HCT116 (cell line): ENCODE measurements around the gene MME. TPM values are rescaled to one million over a fixed set of nuclear protein-coding genes. Genes with fewer than 3 reads are reported as not detected.

Source experiments
- ATAC-seq: fragments of 200-7000 bp; cut with Tn5 transposase; 2 replicates; pipeline ENCODE4 v1.9.1; 2020; ENCODE audit warnings: mild to moderate bottlenecking, moderate library complexity
- BruUV-seq: library from RNA; stranded (reverse); fragments of 400-500 nt; replicated peaks from 2 replicates; lab custom pipeline; 2021; lab: Mats Ljungman, UMichigan
- CTCF ChIA-PET: fragments of 300-600 bp; sonication (Branson Sonifier 250); formaldehyde crosslinking; loops from one replicate; lab custom pipeline; 2021; ENCODE audit warnings: antibody characterized with exemption; lab: Charles Lee
- POLR2A ChIA-PET: fragments of 300-600, 350-600 bp; sonication (Branson Sonifier 250); formaldehyde crosslinking; loops from one replicate; lab custom pipeline; 2021; ENCODE audit warnings: antibody characterized with exemption; lab: Charles Lee
- RAD21 ChIA-PET, 2 experiments: fragments of 300-600 bp; sonication (Branson Sonifier 250); formaldehyde crosslinking; loops; one replicate each; lab custom pipeline; 2023; ENCODE audit warnings: low total read pairs in 2 of 2; ENCODE audit not compliant: uncharacterized antibody in 2 of 2, unreplicated experiment in 2 of 2, low non-redundant PET in 1 of 2; lab: Charles Lee
- DNase-seq: peaks from one replicate; pipeline ENCODE4 v3.0.0-alpha.2; 2010; ENCODE audit warnings: low read depth, low spot score
- H2AFZ ChIP-seq: fragments of 200-600 bp; shearing (Covaris generic), sonication (generic); 2 replicates; pipeline ENCODE4 v1.6.1; 2017; ENCODE audit warnings: low read depth, mixed run types, mixed read lengths, antibody characterized with exemption, low read length; ENCODE audit not compliant: poor library complexity, severe bottlenecking
- H3K27ac ChIP-seq: 2 replicates; pipeline ENCODE4 v1.5.1; 2012; ENCODE audit warnings: low read depth, low read length
- H3K27me3 ChIP-seq: fragments of 200-600 bp; sonication (generic); 2 replicates; pipeline ENCODE4 v1.6.1; 2016; ENCODE audit warnings: mixed run types, low read length, mixed read lengths; ENCODE audit not compliant: insufficient read depth
- H3K36me3 ChIP-seq, 2 experiments: fragments of 200-500 bp in 1 of 2; fragments of 200-600 bp in 1 of 2; sonication (Bioruptor generic) in 1 of 2; sonication (generic) in 1 of 2; 2 replicates each; pipeline versions ENCODE4 v1.5.1 to v1.6.1; 2014 to 2016; ENCODE audit warnings: low read length in 2 of 2, inconsistent platforms in 1 of 2, mixed read lengths in 1 of 2, mixed run types in 1 of 2; ENCODE audit not compliant: insufficient read depth in 2 of 2, control insufficient read depth in 1 of 2
- H3K4me1 ChIP-seq, 2 experiments: fragments of 200-600 bp in 1 of 2; sonication (generic) in 1 of 2; 2 replicates each; pipeline versions ENCODE4 v1.5.1 to v1.6.1; 2012 to 2017; ENCODE audit warnings: low read length in 2 of 2, inconsistent platforms in 1 of 2, mild to moderate bottlenecking in 1 of 2, mixed read lengths in 1 of 2, mixed run types in 1 of 2, moderate library complexity in 1 of 2; ENCODE audit not compliant: insufficient read depth in 2 of 2, control insufficient read depth in 1 of 2
- H3K4me2 ChIP-seq: fragments of 200-600 bp; sonication (generic); 2 replicates; pipeline ENCODE4 v1.6.1; 2017; ENCODE audit warnings: mixed run types, low read length, mixed read lengths
- H3K4me3 ChIP-seq, 2 experiments: fragments of 200-600 bp in 1 of 2; sonication (generic) in 1 of 2; replicated peaks in 1 of 2; 2 replicates each; pipeline ENCODE4 v1.5.1; 2011 to 2016; ENCODE audit warnings: low read length in 2 of 2, control low read depth in 1 of 2, low read depth in 1 of 2, mild to moderate bottlenecking in 1 of 2, mixed read lengths in 1 of 2, mixed run types in 1 of 2
- H3K79me2 ChIP-seq: fragments of 200-600 bp; sonication (generic); 2 replicates; pipeline ENCODE4 v1.6.1; 2017; ENCODE audit warnings: mild to moderate bottlenecking, mixed run types, low read length, moderate library complexity, mixed read lengths; ENCODE audit not compliant: insufficient read depth
- H3K9ac ChIP-seq: fragments of 200-600 bp; sonication (generic); 2 replicates; pipeline ENCODE4 v1.6.1; 2016; ENCODE audit warnings: low read length, mixed read lengths
- H3K9me2 ChIP-seq: fragments of 200-600 bp; sonication (generic), shearing (Covaris generic); 2 replicates; pipeline ENCODE4 v1.6.1; 2017; ENCODE audit warnings: mixed run types, mild to moderate bottlenecking, moderate library complexity; ENCODE audit not compliant: insufficient read depth
- H3K9me3 ChIP-seq, 2 experiments: fragments of 200-500 bp in 1 of 2; fragments of 200-600 bp in 1 of 2; sonication (Bioruptor generic) in 1 of 2; sonication (generic) in 1 of 2; 2 replicates each; pipeline ENCODE4 v1.6.1; 2014 to 2017; ENCODE audit warnings: low read length in 2 of 2, mixed read lengths in 2 of 2, inconsistent platforms in 1 of 2, low read depth in 1 of 2, mild to moderate bottlenecking in 1 of 2, mixed run types in 1 of 2, moderate library complexity in 1 of 2; ENCODE audit not compliant: control insufficient read depth in 1 of 2, insufficient read depth in 1 of 2
- H4K20me1 ChIP-seq: fragments of 200-600 bp; sonication (generic), shearing (Covaris generic); 2 replicates; pipeline ENCODE4 v1.6.1; 2017; ENCODE audit warnings: mixed run types, mild to moderate bottlenecking, moderate library complexity; ENCODE audit not compliant: insufficient read depth
- EGR1 ChIP-seq: IDR thresholded peaks from 2 replicates; pipeline ENCODE4 v1.6.1; 2012; ENCODE audit warnings: low read depth
- ELF1 ChIP-seq: IDR thresholded peaks from 2 replicates; pipeline ENCODE4 v1.6.1; 2012; ENCODE audit warnings: low read depth, borderline replicate concordance
- EZH2 ChIP-seq: fragments of 200-600 bp; sonication (generic); IDR thresholded peaks from 2 replicates; pipeline ENCODE4 v1.6.1; 2017; ENCODE audit warnings: antibody characterized with exemption, mixed run types
- RAD21 ChIP-seq: IDR thresholded peaks from 2 replicates; pipeline ENCODE4 v1.6.1; 2012; ENCODE audit warnings: low read depth, mild to moderate bottlenecking
- SIN3A ChIP-seq: IDR thresholded peaks from 2 replicates; pipeline ENCODE4 v1.6.1; 2012; ENCODE audit warnings: low read depth
- SP1 ChIP-seq: IDR thresholded peaks from 2 replicates; pipeline ENCODE4 v1.6.1; 2012; ENCODE audit warnings: low read depth
- SRF ChIP-seq: IDR thresholded peaks from 2 replicates; pipeline ENCODE4 v1.6.1; 2012; ENCODE audit warnings: low read depth
- ZNF274 ChIP-seq: fragments of 200-500 bp; sonication (Bioruptor generic); IDR thresholded peaks from 2 replicates; pipeline ENCODE4 v1.6.1; 2014; ENCODE audit warnings: mild to moderate bottlenecking, low read depth, low read length, inconsistent platforms
- intact Hi-C: fragments of 100-400 bp; cut with micrococcal nuclease; formaldehyde crosslinking; loops from 2 replicates; pipeline ENCODE4 v1.10.0; 2022
- total RNA-seq: library from RNA; stranded (reverse); gene quantifications from one replicate; pipeline ENCODE4 v1.2.1, GENCODE V29; 2021; ENCODE audit not compliant: unreplicated experiment
- TF ChIP-seq, protein P1 (sequence below): IDR thresholded peaks from 2 replicates; pipeline ENCODE4 v1.6.1; 2012
- TF ChIP-seq, protein P2 (sequence below): IDR thresholded peaks from 2 replicates; pipeline ENCODE4 v1.6.1; 2012
- TF ChIP-seq, protein P3 (sequence below), 3 experiments: fragments of 200-600 bp in 1 of 3; sonication (generic) in 1 of 3; IDR thresholded peaks in 2 of 3; conservative IDR thresholded peaks in 1 of 3; 2 replicates each; pipeline ENCODE4 v1.5.1; 2012 to 2017; ENCODE audit warnings: low read depth in 2 of 3, low read length in 2 of 3, antibody characterized with exemption in 1 of 3, borderline replicate concordance in 1 of 3, control low read depth in 1 of 3, mild to moderate bottlenecking in 1 of 3, mixed read lengths in 1 of 3, mixed run types in 1 of 3, moderate library complexity in 1 of 3; ENCODE audit not compliant: insufficient read depth in 1 of 3

MME gene
- total RNA-seq, 1 experiment from 2014 or later, result 0.34 TPM

DNA sequence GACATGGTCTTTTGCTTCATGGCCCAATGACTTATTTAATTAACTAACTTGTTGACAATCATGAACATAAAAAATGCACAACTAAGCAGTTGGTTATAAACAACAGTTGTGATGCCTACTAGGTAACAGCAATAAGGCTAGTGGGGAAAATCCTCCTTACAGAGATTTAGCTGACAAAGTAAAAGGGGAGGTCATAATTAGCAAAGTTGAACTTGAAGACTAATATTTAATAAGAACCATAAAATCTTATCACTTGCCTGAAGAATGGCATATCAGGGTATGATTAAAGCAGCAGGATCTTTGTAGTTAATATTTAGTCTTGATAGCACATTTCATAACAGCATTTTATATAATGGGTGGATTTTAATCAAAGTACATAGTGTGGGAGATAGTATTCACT is 84.2 kb downstream of the MME start:
- Histone ChIP-seq H3K79me2 (no peaks in the 10 kb centered on the region), H4K20me1 (no peaks in the 10 kb centered on the region), H3K27me3 (no peaks in the 10 kb centered on the region), H3K4me1 (no peaks in the 10 kb centered on the region), H3K4me2 (no peak overlapping the region), H3K27ac (no peak overlapping the region), H3K9ac (no peak overlapping the region), H2AFZ (no peak overlapping the region), H3K4me3 (no peak overlapping the region), H3K36me3 (no peaks in the 10 kb centered on the region), H3K9me2 (no peaks in the 10 kb centered on the region), H3K9me3 (no peaks in the 10 kb centered on the region)
- ATAC-seq (no peak), DNase-seq (no peak)
- CTCF ChIA-PET, result no interaction called here
- intact Hi-C loops, result no loop called here
- POLR2A ChIA-PET, result no interaction called here
- BruUV-seq, result no TSS peak
- RAD21 ChIA-PET, result no interaction called here
- TF ChIP-seq ELF1, result no peak
- TF ChIP-seq RAD21, result no peak
- no peak for TF ChIP-seq SIN3A
- TF ChIP-seq EZH2, result no peak
- TF ChIP-seq, protein P1, sequence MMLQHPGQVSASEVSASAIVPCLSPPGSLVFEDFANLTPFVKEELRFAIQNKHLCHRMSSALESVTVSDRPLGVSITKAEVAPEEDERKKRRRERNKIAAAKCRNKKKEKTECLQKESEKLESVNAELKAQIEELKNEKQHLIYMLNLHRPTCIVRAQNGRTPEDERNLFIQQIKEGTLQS, result no peak

DNA sequence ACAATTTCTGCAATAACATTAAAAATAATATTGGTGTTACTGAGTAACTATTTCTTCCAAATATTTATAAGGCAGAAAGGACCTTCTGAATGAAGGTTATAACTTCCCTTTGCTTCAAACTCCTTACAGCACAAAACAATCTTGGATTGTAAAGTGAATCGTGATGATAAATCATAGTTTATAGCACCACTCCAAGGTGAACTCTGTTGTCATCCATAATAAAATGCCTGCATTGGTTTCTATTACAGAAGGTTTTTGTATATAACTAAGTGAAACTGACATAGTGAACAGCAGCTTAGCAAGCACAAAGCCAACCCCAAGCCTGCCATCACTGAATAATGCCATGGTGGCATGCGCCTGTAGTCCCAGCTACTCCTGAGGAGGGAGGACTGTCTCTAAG is 86.3 kb downstream of the MME start:
- Histone ChIP-seq H3K27ac (no peak overlapping the region), H3K36me3 (no peaks in the 10 kb centered on the region), H3K27me3 (no peaks in the 10 kb centered on the region), H3K9me3 (no peaks in the 10 kb centered on the region), H3K4me1 (no peaks in the 10 kb centered on the region), H2AFZ (no peak overlapping the region), H3K9me2 (no peaks in the 10 kb centered on the region), H3K9ac (no peak overlapping the region), H4K20me1 (no peaks in the 10 kb centered on the region), H3K79me2 (no peaks in the 10 kb centered on the region), H3K4me2 (no peak overlapping the region), H3K4me3 (no peak overlapping the region)
- ChIA-PET CTCF (no interaction called here), POLR2A (no interaction called here), RAD21 (no interaction called here)
- ATAC-seq (no peak), DNase-seq (no peak)
- TF ChIP-seq SRF (no peak), SIN3A (no peak), EZH2 (no peak), RAD21 (no peak), SP1 (no peak), EGR1 (no peak), ZNF274 (no peak)
- TF ChIP-seq, protein P2, sequence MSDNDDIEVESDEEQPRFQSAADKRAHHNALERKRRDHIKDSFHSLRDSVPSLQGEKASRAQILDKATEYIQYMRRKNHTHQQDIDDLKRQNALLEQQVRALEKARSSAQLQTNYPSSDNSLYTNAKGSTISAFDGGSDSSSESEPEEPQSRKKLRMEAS, result no peak
- TF ChIP-seq, protein P3, sequence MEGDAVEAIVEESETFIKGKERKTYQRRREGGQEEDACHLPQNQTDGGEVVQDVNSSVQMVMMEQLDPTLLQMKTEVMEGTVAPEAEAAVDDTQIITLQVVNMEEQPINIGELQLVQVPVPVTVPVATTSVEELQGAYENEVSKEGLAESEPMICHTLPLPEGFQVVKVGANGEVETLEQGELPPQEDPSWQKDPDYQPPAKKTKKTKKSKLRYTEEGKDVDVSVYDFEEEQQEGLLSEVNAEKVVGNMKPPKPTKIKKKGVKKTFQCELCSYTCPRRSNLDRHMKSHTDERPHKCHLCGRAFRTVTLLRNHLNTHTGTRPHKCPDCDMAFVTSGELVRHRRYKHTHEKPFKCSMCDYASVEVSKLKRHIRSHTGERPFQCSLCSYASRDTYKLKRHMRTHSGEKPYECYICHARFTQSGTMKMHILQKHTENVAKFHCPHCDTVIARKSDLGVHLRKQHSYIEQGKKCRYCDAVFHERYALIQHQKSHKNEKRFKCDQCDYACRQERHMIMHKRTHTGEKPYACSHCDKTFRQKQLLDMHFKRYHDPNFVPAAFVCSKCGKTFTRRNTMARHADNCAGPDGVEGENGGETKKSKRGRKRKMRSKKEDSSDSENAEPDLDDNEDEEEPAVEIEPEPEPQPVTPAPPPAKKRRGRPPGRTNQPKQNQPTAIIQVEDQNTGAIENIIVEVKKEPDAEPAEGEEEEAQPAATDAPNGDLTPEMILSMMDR (IDR thresholded peaks at IDR 0.05 in 2 of 3, conservative IDR thresholded peaks at IDR 0.05 in 1 of 3; ENCODE audit: borderline replicate concordance in 1 of 3, insufficient read depth in 1 of 3, low read depth in 2 of 3, low read length in 2 of 3), result no peak
- no TSS peak for BruUV-seq
- intact Hi-C loops, result no loop called here
